Upper lobe of right lung (tissue), 1 donor: ENCODE results near the gene OSBP2. TPM values are rescaled to one million over a fixed set of nuclear protein-coding genes. Genes with fewer than 3 reads are reported as not detected.
"Not testable (repeated sequence)": the region's sequence is repeated elsewhere in the genome, so short reads cannot be mapped to it uniquely, and the experiment has no call there.

Source experiments
- ATAC-seq: fragments of 200-7000 bp; cut with Tn5 transposase; one replicate; pipeline ENCODE4 v1.9.1; 2020; ENCODE audit warnings: mild to moderate bottlenecking, moderate library complexity
- DNase-seq: peaks from one replicate; pipeline ENCODE4 v3.0.0-alpha.2; 2020
- H3K27ac ChIP-seq: fragments of 200-600 bp; one replicate; pipeline ENCODE4 v1.8.0; 2022
- H3K27me3 ChIP-seq: fragments of 200-600 bp; one replicate; pipeline ENCODE4 v1.8.0; 2022; ENCODE audit warnings: mild to moderate bottlenecking
- H3K36me3 ChIP-seq: fragments of 200-600 bp; one replicate; pipeline ENCODE4 v1.8.0; 2022
- H3K4me1 ChIP-seq: fragments of 200-600 bp; one replicate; pipeline ENCODE4 v1.8.0; 2022
- H3K4me3 ChIP-seq: fragments of 200-600 bp; one replicate; pipeline ENCODE4 v1.8.0; 2022; ENCODE audit warnings: mild to moderate bottlenecking
- H3K9me3 ChIP-seq: fragments of 200-600 bp; one replicate; pipeline ENCODE4 v1.8.0; 2022
- CTCF ChIP-seq: fragments of 200-600 bp; IDR thresholded peaks from one replicate; pipeline ENCODE4 v1.8.0; 2022; ENCODE audit warnings: antibody characterized with exemption
- intact Hi-C: fragments of 100-400 bp; cut with DNase I; formaldehyde crosslinking; loops from one replicate; pipeline ENCODE4 v1.11.0; 2022
- total RNA-seq: library from RNA; stranded (reverse); fragmentation: NEBNext Ultra II Directional; extraction: Animal tissue kit (Norgen Biotek cat#: 25700); gene quantifications from one replicate; pipeline ENCODE4 v1.2.1, GENCODE V29; 2021
- donor health status: DM: no; HTN: yes; CAD: no; lungs with severe emphysema.

Gene OSBP2
- total RNA-seq, 1 donor from 2014 or later, result 6.0 TPM

GRCh38 chr22:30767661-30768060 lies 73.0 kb downstream of the OSBP2 start:
- no peak for DNase-seq
- no peaks in the 10 kb centered on the region for H3K36me3 ChIP-seq
- no peak for ATAC-seq
- H3K27me3 ChIP-seq, result no peaks in the 10 kb centered on the region
- no peak overlapping the region for H3K27ac ChIP-seq
- H3K9me3 ChIP-seq, result no peaks in the 10 kb centered on the region
- intact Hi-C loops, result loop anchor here (10.0 kb wide), 1 partner anchor 117 kb away; no protein-coding TSS in a partner anchor
- H3K4me1 ChIP-seq, result no peaks in the 10 kb centered on the region
- H3K4me3 ChIP-seq, result no peak overlapping the region
- TF ChIP-seq CTCF, result no peak

- Histone ChIP-seq H3K9me3 (no peaks in the 10 kb centered on the region), H3K27me3 (no peaks in the 10 kb centered on the region), H3K27ac (no peak overlapping the region), H3K4me3 (no peak overlapping the region), H3K36me3 (no peaks in the 10 kb centered on the region), H3K4me1 (no peaks in the 10 kb centered on the region)
- TF ChIP-seq CTCF, result no peak
- DNase-seq, result no peak
- intact Hi-C loops, result no loop called here
- ATAC-seq, result no peak
Observed at GRCh38 chr22:30770716-30771115, 76.0 kb downstream of the OSBP2 start.

GRCh38 chr22:30773919-30774318 lies 79.2 kb downstream of the OSBP2 start:
- no peaks in the 10 kb centered on the region for H3K36me3 ChIP-seq
- H3K27ac ChIP-seq, result no peak overlapping the region
- TF ChIP-seq CTCF, result no peak
- no peaks in the 10 kb centered on the region for H3K9me3 ChIP-seq
- no peak for DNase-seq
- no peak overlapping the region for H3K4me3 ChIP-seq
- no peaks in the 10 kb centered on the region for H3K4me1 ChIP-seq
- H3K27me3 ChIP-seq, result no peaks in the 10 kb centered on the region
- no peak for ATAC-seq
- intact Hi-C loops, result no loop called here

GRCh38 chr22:30774566-30774965 lies 79.9 kb downstream of the OSBP2 start:
- intact Hi-C loops, result no loop called here
- H3K27me3 ChIP-seq, result no peaks in the 10 kb centered on the region
- H3K27ac ChIP-seq, result no peak overlapping the region
- H3K36me3 ChIP-seq, result no peaks in the 10 kb centered on the region
- no peak for DNase-seq
- no peak overlapping the region for H3K4me3 ChIP-seq
- no peak for TF ChIP-seq CTCF
- ATAC-seq, result no peak
- no peaks in the 10 kb centered on the region for H3K4me1 ChIP-seq
- H3K9me3 ChIP-seq, result no peaks in the 10 kb centered on the region

- Histone ChIP-seq H3K9me3 (no peaks in the 10 kb centered on the region), H3K4me3 (no peak overlapping the region), H3K4me1 (no peaks in the 10 kb centered on the region), H3K27me3 (no peaks in the 10 kb centered on the region), H3K27ac (no peak overlapping the region), H3K36me3 (no peaks in the 10 kb centered on the region)
- DNase-seq (no peak), ATAC-seq (no peak)
- no peak for TF ChIP-seq CTCF
- intact Hi-C loops, result no loop called here
Observed at GRCh38 chr22:30776476-30776875, 81.8 kb downstream of the OSBP2 start.

GRCh38 chr22:30777146-30777545 lies 82.5 kb downstream of the OSBP2 start:
- intact Hi-C loops, ATAC-seq, H3K4me3 ChIP-seq, H3K9me3 ChIP-seq, DNase-seq, H3K4me1 ChIP-seq, H3K27me3 ChIP-seq, H3K36me3 ChIP-seq, H3K27ac ChIP-seq: not testable (repeated sequence)
